SJCRH30 (cell line): ENCODE data around the gene STARD5. TPM values are rescaled to one million over a fixed set of nuclear protein-coding genes. Genes with fewer than 3 reads are reported as not detected.
A peak's percentile ranks its signal among the peaks of the same experiment; 100 is the strongest.

Experiments used
- DNase-seq, 2 experiments: peaks; one replicate each; pipeline ENCODE4 v3.0.0-alpha.2; 2015 to 2020
- H3K27ac ChIP-seq: fragments of 250-450 bp; sonication (Bioruptor Pico); 2 replicates; pipeline ENCODE4 v1.5.1; 2020; ENCODE audit warnings: mild to moderate bottlenecking, moderate library complexity
- H3K27me3 ChIP-seq: fragments of 250-450 bp; sonication (Bioruptor Pico); 2 replicates; pipeline ENCODE4 v1.5.1; 2020; ENCODE audit warnings: mild to moderate bottlenecking, moderate library complexity
- H3K36me3 ChIP-seq: fragments of 250-450 bp; sonication (Bioruptor Pico); 2 replicates; pipeline ENCODE4 v1.5.1; 2020; ENCODE audit warnings: mild to moderate bottlenecking, moderate library complexity
- H3K4me1 ChIP-seq: fragments of 250-450 bp; sonication (Bioruptor Pico); 2 replicates; pipeline ENCODE4 v1.5.1; 2020; ENCODE audit warnings: mild to moderate bottlenecking, moderate library complexity
- H3K4me3 ChIP-seq: fragments of 250-450 bp; sonication (Bioruptor Pico); 2 replicates; pipeline ENCODE4 v1.5.1; 2020; ENCODE audit warnings: mild to moderate bottlenecking, moderate library complexity
- H3K9me3 ChIP-seq: fragments of 250-450 bp; sonication (Bioruptor Pico); replicated peaks from 2 replicates; pipeline ENCODE4 v1.5.1; 2020; ENCODE audit warnings: mild to moderate bottlenecking, moderate library complexity
- total RNA-seq: library from RNA; depleted of rRNA; stranded (reverse); fragments of >200 nt; shearing (Covaris generic); gene quantifications from 2 replicates; pipeline ENCODE4 v1.2.3, GENCODE V29; 2014

The STARD5 gene
- total RNA-seq, 1 experiment from 2014 or later: 3.8 TPM

DNA sequence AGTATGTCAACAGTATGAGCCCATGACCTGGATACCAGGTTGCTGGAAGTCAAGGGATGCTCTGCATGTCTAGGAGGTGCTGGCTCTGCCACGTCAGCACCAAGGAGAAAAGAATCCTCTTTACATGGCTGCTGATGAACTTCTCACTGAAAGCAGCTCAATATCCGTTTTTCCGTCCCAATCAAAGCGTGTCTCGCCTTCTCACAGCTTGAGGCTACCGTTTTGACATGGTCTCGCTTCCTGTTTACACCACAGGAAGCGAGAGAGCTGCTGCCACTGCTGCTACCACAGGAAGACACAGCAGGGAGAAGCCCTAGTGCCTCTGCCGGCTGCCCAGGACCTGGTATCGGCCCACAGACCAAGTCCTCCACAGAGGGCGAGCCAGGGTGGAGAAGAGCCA, 27.3 kb downstream of the STARD5 start:
- Histone ChIP-seq H3K27me3 (peaks cover 5% of the 10 kb centered on the region; the same call in 1 of the 2 replicates), H3K36me3 (no peaks in the 10 kb centered on the region), H3K4me1 (peaks cover 3% of the 10 kb centered on the region; the same call in 1 of the 2 replicates), H3K27ac (no peak overlapping the region), H3K9me3 (no peaks in the 10 kb centered on the region), H3K4me3 (no peak overlapping the region)
- DNase-seq: no peak

DNA sequence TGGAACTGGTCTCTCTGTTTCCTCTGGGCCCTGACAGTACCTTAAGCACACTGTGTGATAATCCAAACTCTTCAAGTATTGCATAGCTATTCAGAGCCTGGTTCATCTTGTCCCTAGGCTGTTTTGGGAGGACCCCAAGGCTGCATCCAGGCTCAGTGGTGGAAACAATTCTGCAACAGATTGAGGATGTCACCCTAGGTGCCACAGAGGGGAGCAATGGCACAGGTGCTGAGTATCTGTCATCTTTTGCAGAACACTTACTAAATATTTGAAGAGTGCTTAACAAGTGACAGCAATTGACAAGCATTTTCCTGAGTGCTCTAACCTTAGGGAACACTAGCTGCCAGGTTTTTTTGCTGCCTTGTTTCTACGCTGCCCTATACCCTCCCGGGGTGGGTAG, 27.8 kb downstream of the STARD5 start:
- Histone ChIP-seq H3K27ac (no peak overlapping the region), H3K9me3 (no peaks in the 10 kb centered on the region), H3K27me3 (peaks cover 5% of the 10 kb centered on the region; the same call in 1 of the 2 replicates), H3K4me3 (no peak overlapping the region), H3K4me1 (peaks cover 3% of the 10 kb centered on the region; the same call in 1 of the 2 replicates), H3K36me3 (no peaks in the 10 kb centered on the region)
- DNase-seq: no peak

DNA sequence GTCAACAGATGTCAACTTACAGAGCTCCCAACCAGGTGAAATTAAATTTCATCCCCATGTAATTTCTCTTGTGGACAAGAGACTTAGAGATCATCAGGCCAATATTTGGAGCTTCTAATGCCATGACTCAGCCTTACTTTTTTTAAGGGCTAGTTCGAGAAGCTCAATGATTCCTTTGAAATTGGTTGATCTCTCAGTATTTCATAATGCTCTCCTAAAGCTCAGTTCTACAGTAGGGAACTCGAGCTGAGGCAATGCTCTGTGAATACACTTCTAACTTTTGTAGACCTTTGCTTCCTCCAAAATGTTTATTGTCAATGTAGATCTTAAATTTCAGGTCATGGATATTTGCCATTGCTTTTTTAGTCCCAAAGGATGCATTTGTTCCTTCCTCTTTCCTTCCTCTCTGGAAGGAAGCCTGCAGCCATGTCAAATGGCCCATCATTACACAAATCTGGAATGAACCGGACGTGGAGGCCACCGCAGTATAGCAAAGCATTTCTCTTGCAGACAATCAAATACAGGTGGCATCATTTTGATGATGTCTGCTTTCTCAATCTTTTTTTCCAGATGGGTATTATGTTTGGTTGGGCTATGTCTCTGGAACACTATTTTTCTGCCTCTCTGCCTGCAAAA, 28.3 kb downstream of the STARD5 start:
- Histone ChIP-seq H3K4me3 (no peak overlapping the region), H3K36me3 (no peaks in the 10 kb centered on the region), H3K27ac (no peak overlapping the region), H3K4me1 (peaks cover 3% of the 10 kb centered on the region; the same call in 1 of the 2 replicates), H3K27me3 (peaks cover 5% of the 10 kb centered on the region; the same call in 1 of the 2 replicates), H3K9me3 (no peaks in the 10 kb centered on the region)
- DNase-seq: no peak

DNA sequence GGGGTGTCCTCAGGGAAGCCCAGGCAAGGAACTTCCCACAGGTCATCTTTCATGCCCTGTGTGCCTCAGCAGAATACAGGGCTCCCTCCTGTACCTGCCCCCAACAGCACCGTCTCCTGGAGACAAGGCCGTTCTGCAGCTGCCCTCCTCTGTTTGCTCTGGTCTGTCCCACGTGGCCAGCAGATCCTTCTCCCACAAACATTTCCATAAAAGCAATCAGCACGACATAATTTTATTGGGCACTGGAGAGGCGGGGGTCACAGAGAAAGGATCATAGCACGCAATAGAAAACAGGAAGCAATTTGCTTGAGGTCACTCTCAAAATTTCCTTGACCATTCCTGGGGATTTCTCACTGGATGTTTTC, 29.4 kb downstream of the STARD5 start:
- DNase-seq: peak in 1 of 2 experiments; percentile 28
- H3K4me1 ChIP-seq: peaks cover 3% of the 10 kb centered on the region; the same call in 1 of the 2 replicates
- no peak overlapping the region for H3K4me3 ChIP-seq
- H3K27ac ChIP-seq: no peak overlapping the region
- H3K36me3 ChIP-seq: no peaks in the 10 kb centered on the region
- peaks cover 5% of the 10 kb centered on the region; the same call in 1 of the 2 replicates for H3K27me3 ChIP-seq
- no peaks in the 10 kb centered on the region for H3K9me3 ChIP-seq

DNA sequence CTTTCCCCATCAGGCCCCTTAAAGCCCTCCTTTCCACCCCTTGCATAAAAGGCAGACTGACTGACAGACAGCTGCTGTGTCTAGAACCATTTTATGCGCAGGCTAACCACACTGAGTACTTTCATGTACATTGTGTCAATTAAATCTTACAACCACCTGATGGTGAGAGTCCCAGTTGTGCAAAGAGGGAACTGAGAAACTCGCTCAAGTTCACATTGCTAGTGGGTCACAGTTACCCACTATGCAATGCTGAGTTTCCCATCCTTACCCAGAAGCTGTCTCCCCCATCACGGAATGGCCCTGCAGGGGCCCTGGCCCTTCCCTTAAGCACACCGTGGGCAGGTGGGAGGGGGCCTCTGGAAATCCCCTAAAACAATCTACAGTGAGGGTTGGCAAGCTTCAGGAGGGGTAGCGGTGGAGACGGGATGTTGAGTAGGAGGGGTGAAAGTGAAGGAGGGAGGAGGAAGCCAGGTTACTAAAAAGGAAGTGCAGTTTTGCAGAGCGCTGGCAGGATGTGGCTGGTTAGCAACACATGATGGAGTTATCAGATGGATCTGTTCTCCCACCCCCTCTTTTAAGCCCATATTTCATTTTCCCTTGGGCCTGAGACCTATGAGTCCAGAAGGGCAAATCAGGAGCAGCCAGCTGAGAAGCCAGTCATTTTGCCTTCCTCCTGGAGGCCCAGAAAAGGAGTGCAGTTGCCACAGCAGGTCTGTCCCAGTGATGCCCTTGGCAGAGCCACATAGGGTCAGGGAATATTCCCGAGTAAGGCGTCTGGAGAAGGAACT, 30.0 kb downstream of the STARD5 start:
- Histone ChIP-seq H3K36me3 (no peaks in the 10 kb centered on the region), H3K27me3 (peaks cover 5% of the 10 kb centered on the region; the same call in 1 of the 2 replicates), H3K9me3 (no peaks in the 10 kb centered on the region), H3K27ac (no peak overlapping the region), H3K4me1 (peaks cover 3% of the 10 kb centered on the region; the same call in 1 of the 2 replicates), H3K4me3 (no peak overlapping the region)
- DNase-seq: no peak

DNA sequence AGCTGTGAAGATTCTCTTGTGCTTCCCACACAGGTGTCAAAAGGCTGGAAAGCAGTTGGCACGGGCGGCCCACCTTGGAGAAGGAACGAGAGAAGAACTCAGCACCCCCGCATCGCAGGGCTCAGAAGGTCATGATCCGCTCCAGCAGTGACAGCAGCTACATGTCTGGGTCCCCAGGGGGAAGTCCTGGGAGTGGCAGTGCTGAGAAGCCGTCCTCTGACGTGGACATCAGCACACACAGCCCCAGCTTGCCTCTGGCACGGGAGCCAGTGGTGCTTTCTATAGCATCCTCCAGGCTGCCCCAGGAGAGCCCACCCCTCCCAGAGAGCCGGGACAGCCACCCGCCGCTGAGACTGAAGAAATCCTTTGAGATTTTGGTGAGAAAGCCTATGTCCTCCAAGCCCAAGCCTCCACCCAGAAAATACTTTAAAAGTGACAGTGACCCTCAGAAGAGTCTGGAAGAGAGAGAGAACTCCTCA, 31.4 kb downstream of the STARD5 start:
- DNase-seq: no peak
- no peak overlapping the region for H3K4me3 ChIP-seq
- H3K27me3 ChIP-seq: peaks cover 5% of the 10 kb centered on the region; the same call in 1 of the 2 replicates
- H3K9me3 ChIP-seq: no peaks in the 10 kb centered on the region
- H3K36me3 ChIP-seq: no peaks in the 10 kb centered on the region
- H3K27ac ChIP-seq: no peak overlapping the region
- H3K4me1 ChIP-seq: peaks cover 3% of the 10 kb centered on the region; the same call in 1 of the 2 replicates

DNA sequence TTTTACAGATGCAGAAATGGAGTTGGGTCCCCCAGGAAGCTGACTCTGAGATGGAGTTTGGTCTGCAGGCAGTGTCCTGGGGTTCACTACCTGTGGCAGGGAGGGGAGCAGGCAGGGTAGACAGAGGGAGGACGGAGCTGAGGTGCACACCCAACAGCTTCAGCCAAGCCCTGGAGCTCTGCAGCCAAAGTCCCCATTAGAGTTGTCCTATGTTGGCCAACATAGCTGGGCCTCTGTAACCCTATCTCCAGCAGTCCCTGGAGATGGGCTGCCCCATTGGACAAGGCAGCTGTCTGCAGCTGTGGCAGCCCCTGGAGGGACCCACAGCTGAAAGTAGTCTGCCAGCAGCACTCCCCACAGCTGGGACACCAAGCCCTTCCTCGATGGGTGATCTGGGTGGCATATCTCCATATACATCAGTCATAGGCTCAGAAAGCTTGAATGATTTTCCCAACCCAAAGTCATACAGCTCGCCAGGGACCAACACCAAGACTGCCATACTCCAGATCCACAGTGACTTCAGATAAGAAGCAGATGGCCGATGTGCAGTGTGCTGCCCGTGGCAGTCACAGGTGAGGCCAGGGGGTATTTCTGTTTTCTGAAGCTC, 31.9 kb downstream of the STARD5 start:
- Histone ChIP-seq H3K36me3 (no peaks in the 10 kb centered on the region), H3K4me1 (peaks cover 3% of the 10 kb centered on the region; the same call in 1 of the 2 replicates), H3K9me3 (no peaks in the 10 kb centered on the region), H3K27ac (no peak overlapping the region), H3K4me3 (no peak overlapping the region), H3K27me3 (peaks cover 5% of the 10 kb centered on the region; the same call in 1 of the 2 replicates)
- no peak for DNase-seq

DNA sequence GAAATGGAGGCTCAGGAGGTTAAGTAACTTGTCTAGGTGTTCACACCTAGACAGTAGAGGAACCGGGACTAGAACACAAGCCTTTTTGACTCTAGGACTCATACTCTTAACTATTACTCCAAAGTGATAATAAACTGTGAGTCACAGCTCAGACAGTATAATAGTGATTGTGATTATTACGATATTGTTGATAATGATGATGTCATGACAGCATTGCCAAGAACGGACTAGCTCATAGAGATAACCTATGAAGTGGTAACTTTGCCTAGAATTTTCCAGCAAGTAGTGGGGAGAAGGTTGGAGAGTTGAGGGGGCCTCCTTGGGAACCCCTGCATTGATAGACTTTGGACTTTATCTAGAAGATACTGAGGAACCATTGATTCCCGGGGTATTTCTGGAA, 34.0 kb downstream of the STARD5 start:
- peaks cover 3% of the 10 kb centered on the region; the same call in 1 of the 2 replicates for H3K4me1 ChIP-seq
- no peaks in the 10 kb centered on the region for H3K9me3 ChIP-seq
- H3K27me3 ChIP-seq: peaks cover 5% of the 10 kb centered on the region; the same call in 1 of the 2 replicates
- no peaks in the 10 kb centered on the region for H3K36me3 ChIP-seq
- DNase-seq: no peak
- no peak overlapping the region for H3K27ac ChIP-seq
- H3K4me3 ChIP-seq: no peak overlapping the region

DNA sequence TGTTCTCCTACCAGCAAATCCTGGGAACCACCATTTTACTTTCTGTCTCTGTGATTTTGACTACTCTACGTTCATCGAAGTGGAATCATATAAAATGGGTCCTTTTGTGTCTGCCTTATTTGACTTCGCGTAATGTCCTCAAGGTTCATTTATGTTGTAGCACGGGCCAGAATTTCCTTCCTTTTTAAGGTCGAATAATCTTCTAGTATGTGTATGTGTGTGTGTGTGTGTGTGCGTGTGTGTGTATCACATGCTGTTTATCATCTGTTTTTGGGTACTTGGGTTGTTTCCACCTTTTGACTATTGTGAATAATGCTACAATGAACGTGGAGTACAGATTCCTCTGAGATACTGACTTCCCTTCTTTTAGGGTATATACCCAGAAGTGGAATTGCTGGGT, 35.3 kb downstream of the STARD5 start:
- no peak overlapping the region for H3K4me3 ChIP-seq

DNA sequence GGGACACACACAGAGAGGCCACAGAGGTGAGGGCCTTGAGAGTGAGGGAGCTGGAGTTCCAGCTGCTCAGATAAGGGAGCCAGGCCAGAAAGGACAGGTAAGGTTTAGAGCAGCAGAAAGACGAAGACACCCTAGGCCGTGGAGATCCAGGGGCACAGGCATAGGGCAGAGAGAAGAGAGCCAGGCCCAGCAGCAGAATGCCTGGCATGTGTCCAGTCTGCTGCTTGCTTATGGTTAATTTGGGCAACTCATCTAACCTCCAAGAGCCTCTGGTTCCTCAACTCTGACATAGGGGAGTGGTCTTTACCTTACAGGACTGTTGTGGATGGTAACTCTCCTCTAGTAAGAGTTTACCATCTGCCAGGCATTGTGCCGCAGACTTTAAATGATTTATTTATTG, 35.9 kb downstream of the STARD5 start:
- Histone ChIP-seq H3K9me3 (no peaks in the 10 kb centered on the region), H3K36me3 (no peaks in the 10 kb centered on the region), H3K4me3 (no peak overlapping the region), H3K27ac (no peak overlapping the region), H3K4me1 (no peaks in the 10 kb centered on the region), H3K27me3 (peaks cover 1% of the 10 kb centered on the region; the same call in 1 of the 2 replicates)
- DNase-seq: no peak

More for the DNA sequence above, 35.3 kb downstream of the STARD5 start:
- no peaks in the 10 kb centered on the region for H3K36me3 ChIP-seq
- DNase-seq: no peak
- no peak overlapping the region for H3K27ac ChIP-seq
- H3K4me1 ChIP-seq: no peaks in the 10 kb centered on the region
- peaks cover 5% of the 10 kb centered on the region; the same call in 1 of the 2 replicates for H3K27me3 ChIP-seq
- H3K9me3 ChIP-seq: no peaks in the 10 kb centered on the region

DNA sequence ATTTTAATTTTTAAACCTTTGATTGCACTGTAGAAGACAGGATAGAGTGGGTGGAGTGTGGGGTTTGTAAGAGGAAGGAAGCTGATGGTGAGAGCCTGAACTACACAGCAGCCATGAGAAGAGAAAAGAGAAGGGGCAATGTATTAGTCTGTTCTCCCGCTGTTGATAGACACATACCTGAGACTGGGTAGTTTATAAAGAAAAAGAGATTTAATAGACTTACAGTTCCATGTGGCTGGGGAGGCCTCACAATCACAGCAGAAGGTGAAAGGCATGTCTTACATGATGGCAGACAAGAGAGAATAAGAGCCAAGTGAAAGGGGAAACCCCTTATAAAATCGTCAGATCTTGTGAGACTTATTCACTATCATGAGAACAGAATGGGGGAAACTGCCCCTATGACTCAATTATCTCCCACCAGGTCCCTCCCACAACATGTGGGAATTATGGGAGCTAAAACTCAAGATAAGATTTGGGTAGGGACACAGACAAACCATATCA, 37.3 kb downstream of the STARD5 start:
- H3K36me3 ChIP-seq: no peaks in the 10 kb centered on the region
- no peaks in the 10 kb centered on the region for H3K4me1 ChIP-seq
- H3K4me3 ChIP-seq: no peak overlapping the region
- DNase-seq: no peak
- H3K9me3 ChIP-seq: no peaks in the 10 kb centered on the region
- H3K27ac ChIP-seq: no peak overlapping the region
- no peaks in the 10 kb centered on the region for H3K27me3 ChIP-seq

DNA sequence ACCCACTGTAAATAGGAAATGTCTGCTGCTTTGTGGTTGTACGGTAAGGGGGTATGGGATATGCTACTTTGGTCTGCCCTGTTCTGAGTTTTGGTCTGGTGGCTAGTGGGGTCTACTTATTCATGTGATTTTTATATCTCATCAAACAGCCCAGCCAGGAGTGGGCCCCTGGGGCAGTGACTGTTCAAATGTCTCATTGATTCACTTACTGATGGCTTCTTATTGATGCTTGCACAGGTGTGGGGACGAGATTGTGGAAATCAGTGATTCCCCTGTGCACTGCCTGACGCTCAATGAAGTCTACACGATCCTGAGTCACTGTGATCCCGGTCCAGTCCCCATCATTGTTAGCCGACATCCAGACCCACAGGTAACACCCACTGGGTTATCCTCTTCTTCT, 38.5 kb downstream of the STARD5 start:
- H3K27me3 ChIP-seq: no peaks in the 10 kb centered on the region
- H3K4me1 ChIP-seq: no peaks in the 10 kb centered on the region
- H3K9me3 ChIP-seq: no peaks in the 10 kb centered on the region
- no peak overlapping the region for H3K27ac ChIP-seq
- H3K4me3 ChIP-seq: no peak overlapping the region
- no peaks in the 10 kb centered on the region for H3K36me3 ChIP-seq
- DNase-seq: no peak

DNA sequence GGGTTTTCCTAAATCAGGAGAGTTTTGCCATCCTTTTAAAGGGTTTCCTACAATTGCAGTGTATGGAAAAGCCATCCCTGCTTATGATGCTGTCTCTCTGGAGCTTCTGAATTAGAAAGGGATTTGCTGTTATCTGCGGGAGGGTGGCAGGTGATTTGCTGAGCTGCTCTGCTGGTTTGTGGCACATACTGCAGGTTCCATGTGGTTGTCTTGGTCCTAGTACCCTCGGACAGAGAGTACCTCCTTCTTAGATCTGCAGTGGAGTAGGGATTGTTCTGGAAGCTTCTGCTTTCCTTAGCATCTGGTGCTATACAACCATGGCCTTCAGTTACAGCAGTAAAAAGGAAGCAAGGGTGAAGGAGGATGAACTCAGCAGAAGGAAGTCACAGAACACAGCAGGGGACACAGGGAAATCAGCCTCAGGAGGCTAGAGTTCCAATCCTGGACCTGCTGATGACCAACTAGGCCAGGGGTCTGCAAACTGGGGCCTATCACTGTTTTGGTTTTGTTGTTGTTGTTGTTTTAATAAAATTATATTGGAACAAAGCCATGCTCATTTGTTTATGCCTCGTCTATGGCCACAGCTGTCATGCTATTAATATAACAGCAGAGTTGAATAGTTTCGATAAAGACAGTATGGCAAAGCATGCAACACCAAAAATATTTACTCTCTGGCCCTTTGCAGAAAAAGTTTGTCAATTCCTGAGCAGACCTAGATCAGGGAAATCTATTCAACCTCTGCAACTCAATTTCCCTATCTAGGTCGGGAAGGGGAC, 39.5 kb downstream of the STARD5 start:
- no peak for DNase-seq
- Histone ChIP-seq H3K36me3 (no peaks in the 10 kb centered on the region), H3K27ac (no peak overlapping the region), H3K4me3 (no peak overlapping the region), H3K27me3 (no peaks in the 10 kb centered on the region), H3K4me1 (no peaks in the 10 kb centered on the region), H3K9me3 (no peaks in the 10 kb centered on the region)

DNA sequence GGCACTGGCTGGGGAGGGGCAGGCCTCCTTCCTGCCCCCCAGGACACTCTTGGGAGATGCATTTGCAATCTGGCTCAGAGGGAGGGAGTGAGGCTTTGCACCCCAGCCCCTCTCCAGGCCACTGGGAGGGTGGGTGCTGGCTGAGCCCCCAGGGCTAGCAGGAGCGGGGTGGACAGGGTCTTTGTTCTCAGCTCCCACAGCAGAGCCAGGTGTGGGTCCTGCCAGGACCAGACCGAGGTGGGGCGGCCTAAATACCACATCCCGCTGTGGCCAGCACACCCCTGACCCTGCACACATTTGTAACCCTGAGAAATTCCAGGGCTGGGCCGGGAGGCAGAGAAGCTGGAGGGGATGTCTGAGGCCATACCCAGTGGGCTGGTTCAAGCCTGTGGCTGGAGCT, 41.0 kb downstream of the STARD5 start:
- no peaks in the 10 kb centered on the region for H3K9me3 ChIP-seq
- no peak for DNase-seq
- no peak overlapping the region for H3K27ac ChIP-seq
- no peak overlapping the region for H3K4me3 ChIP-seq
- no peaks in the 10 kb centered on the region for H3K36me3 ChIP-seq
- no peaks in the 10 kb centered on the region for H3K4me1 ChIP-seq
- no peaks in the 10 kb centered on the region for H3K27me3 ChIP-seq
